K562 (cell line): Measurements from ENCODE around the gene TMEM185B. TPM values are rescaled to one million over a fixed set of nuclear protein-coding genes. Genes with fewer than 3 reads are reported as not detected.

Experiments used
- MAFG ChIP-seq: fragments of 450-650 bp; conservative IDR thresholded peaks from 2 replicates; pipeline ENCODE4 v1.6.1; 2016; ENCODE audit warnings: missing genetic modification characterization, missing compliant biosample characterization
- PRDM10 ChIP-seq: fragments of 450-650 bp; IDR thresholded peaks from 2 replicates; pipeline ENCODE4 v1.6.1; 2018; ENCODE audit not compliant: partially characterized antibody
- RCOR1 ChIP-seq, 2 experiments: IDR thresholded peaks; 2 replicates each; pipeline ENCODE4 v1.6.1; 2012; ENCODE audit warnings: low read depth in 2 of 2, low read length in 2 of 2, borderline replicate concordance in 1 of 2, improper control_type of control experiment in 1 of 2
- SRSF9 ChIP-seq: fragments of 200-400 bp; formaldehyde crosslinking; IDR thresholded peaks from 2 replicates; pipeline ENCODE4 v1.6.1; 2017; ENCODE audit warnings: low read depth, low read length, borderline replicate concordance
- TCF3 ChIP-seq: sonication (generic); formaldehyde crosslinking; IDR thresholded peaks from 2 replicates; pipeline ENCODE4 v1.4.0; 2020; ENCODE audit warnings: mild to moderate bottlenecking, missing genetic modification reagents
- polyA plus RNA-seq, 8 experiments: library from polyadenylated mRNA; depleted of rRNA in 4 of 8; stranded (reverse) in 5 of 8; unstranded in 3 of 8; fragments of >200 nt; fragmentation: Nextera tagmentation in 2 of 8; fragmentation: Illumina TruSeq in 1 of 8; extraction: Ambion mirVana in 2 of 8; extraction: Trizol in 1 of 8; gene quantifications; 2 replicates each; pipeline versions ENCODE4 v1.2.1 to v1.2.3, GENCODE V29; 2011 to 2014; ENCODE audit warnings: inconsistent platforms in 1 of 8, missing spikeins in 1 of 8
- total RNA-seq, 7 experiments: library from RNA; depleted of rRNA in 6 of 7; stranded (reverse); fragments of >200 nt in 6 of 7; fragmentation: Illumina TruSeq in 2 of 7; extraction: Trizol in 2 of 7; gene quantifications; 2 replicates each; pipeline versions ENCODE4 v1.2.1 to v1.2.3, GENCODE V29; 2011 to 2021; ENCODE audit warnings: low replicate concordance in 1 of 7

Gene TMEM185B
- total and polyA plus RNA-seq, 9 of the 15 experiments (the other 6 are each of a cell fraction or from before 2014, with no cell fraction given): 2.9 to 28.2 (median 11.5) TPM

GRCh38 chr2:120206022-120206581 lies 17.1 kb downstream of the TMEM185B start (continued):
- TF ChIP-seq PRDM10: no peak
- TF ChIP-seq TCF3 (CRISPR knock-in tag): no peak
- no peak for TF ChIP-seq MAFG (tag)
- TF ChIP-seq SRSF9: no peak
- TF ChIP-seq RCOR1 (IDR thresholded peaks at IDR 0.05; ENCODE audit: borderline replicate concordance in 1 of 2, low read depth in 2 of 2, low read length in 2 of 2): peak in 1 of 2 experiments; percentile 74; a peak in 2 of 4 replicates
